CD4-positive, alpha-beta T cell (primary cell): ENCODE results near the gene CEP112. TPM values are rescaled to one million over a fixed set of nuclear protein-coding genes. Genes with fewer than 3 reads are reported as not detected.
A peak's percentile ranks its signal among the peaks of the same experiment; 100 is the strongest.

Experiments used
- ATAC-seq: fragments of 200-7000 bp; cut with Tn5 transposase; one replicate; pipeline ENCODE4 v1.10.0; 2022; ENCODE audit warnings: mild to moderate bottlenecking; ENCODE audit not compliant: poor library complexity
- CTCF ChIA-PET: fragments of 350-600 bp; sonication (Branson Sonifier 250); formaldehyde crosslinking; loops from one replicate; lab custom pipeline; 2021; ENCODE audit warnings: antibody characterized with exemption, inconsistent platforms; lab: Charles Lee
- POLR2A ChIA-PET: fragments of 350-600 bp; sonication (Branson Sonifier 250); formaldehyde crosslinking; loops from one replicate; lab custom pipeline; 2021; ENCODE audit warnings: antibody characterized with exemption, inconsistent platforms; lab: Charles Lee
- DNase-seq, 14 experiments: peaks; one replicate each; pipeline ENCODE4 v3.0.0-alpha.2; 2013 to 2020; ENCODE audit warnings: mixed read lengths in 2 of 14
- H3K27ac ChIP-seq, 2 donors: one replicate each; pipeline versions ENCODE4 v1.5.1 to v1.7.0; 2013; ENCODE audit warnings: low read length in 2 of 2, low read depth in 1 of 2, mild to moderate bottlenecking in 1 of 2
- H3K27me3 ChIP-seq, 2 experiments: 1 replicate in 1 of 2; 2 replicates in 1 of 2; pipeline versions ENCODE4 v1.6.1 to v1.7.0; 2013; ENCODE audit warnings: low read length in 2 of 2, control low read depth in 1 of 2, mild to moderate bottlenecking in 1 of 2, moderate library complexity in 1 of 2; ENCODE audit not compliant: insufficient read depth in 2 of 2, control insufficient read depth in 1 of 2
- H3K36me3 ChIP-seq: one replicate; pipeline ENCODE4 v1.6.1; 2013; ENCODE audit warnings: low read length, control low read depth; ENCODE audit not compliant: insufficient read depth
- H3K4me1 ChIP-seq: one replicate; pipeline ENCODE4 v1.6.1; 2013; ENCODE audit warnings: low read length, control low read depth; ENCODE audit not compliant: insufficient read depth
- H3K4me3 ChIP-seq: one replicate; pipeline ENCODE4 v1.5.1; 2013; ENCODE audit warnings: mild to moderate bottlenecking, low read length, moderate library complexity
- H3K9me3 ChIP-seq, 2 experiments: 1 replicate in 1 of 2; 2 replicates in 1 of 2; pipeline versions ENCODE4 v1.6.1 to v1.7.0; 2013; ENCODE audit warnings: low read length in 2 of 2, mild to moderate bottlenecking in 2 of 2, control low read depth in 1 of 2, moderate library complexity in 1 of 2; ENCODE audit not compliant: control insufficient read depth in 1 of 2, insufficient read depth in 1 of 2
- H3K27ac Mint-ChIP-seq: one replicate; pipeline ENCODE4 v1.8.0; 2020; ENCODE audit warnings: mixed read lengths
- H3K27me3 Mint-ChIP-seq: one replicate; pipeline ENCODE4 v1.8.0; 2021; ENCODE audit warnings: mixed read lengths
- H3K36me3 Mint-ChIP-seq: one replicate; pipeline ENCODE4 v1.8.0; 2021; ENCODE audit warnings: low read depth, mixed read lengths
- H3K4me1 Mint-ChIP-seq: one replicate; pipeline ENCODE4 v1.8.0; 2021; ENCODE audit warnings: low read depth, mixed read lengths
- H3K4me3 Mint-ChIP-seq: one replicate; pipeline ENCODE4 v1.8.0; 2020; ENCODE audit warnings: mild to moderate bottlenecking, mixed read lengths
- H3K9me3 Mint-ChIP-seq: one replicate; pipeline ENCODE4 v1.8.0; 2020; ENCODE audit warnings: mixed read lengths
- CTCF ChIP-seq: fragments of 200-600 bp; IDR thresholded peaks from one replicate; pipeline ENCODE4 v1.8.0; 2022; ENCODE audit warnings: antibody characterized with exemption, mild to moderate bottlenecking
- intact Hi-C, 2 experiments: fragments of 100-400 bp; cut with DNase I in 1 of 2; cut with micrococcal nuclease in 1 of 2; formaldehyde crosslinking; loops; one replicate each; pipeline versions ENCODE4 v1.15.1 to v1.9.0; 2023 to 2025; cut with DNase I, micrococcal nuclease
- total RNA-seq, 174 experiments: library from RNA in 2 of 174; stranded (reverse) in 2 of 174; gene quantifications; one replicate each; pipeline ENCODE4 v1.2.3 and lab custom pipeline; 2021 to 2026

The CEP112 gene
- total RNA-seq, 2 experiments from 2014 or later = 1.6 to 2.2 TPM

GRCh38 chr17:65678546-65678945 is 513.4 kb downstream of the CEP112 start:
- DNase-seq = no peak
- Mint-ChIP-seq H3K9me3 (no peaks in the 10 kb centered on the region), H3K27ac (no peak overlapping the region), H3K4me3 (no peak overlapping the region), H3K36me3 (no peaks in the 10 kb centered on the region), H3K4me1 (peaks cover 12% of the 10 kb centered on the region), H3K27me3 (no peaks in the 10 kb centered on the region)
- H3K4me3 ChIP-seq = no peak overlapping the region
- H3K36me3 ChIP-seq = no peaks in the 10 kb centered on the region
- no peak for TF ChIP-seq CTCF
- intact Hi-C loops = no loop called here
- ChIA-PET CTCF (interaction anchor here (0.6 kb wide), 1 partner anchor 445 kb away, joined by 3 read pairs; no protein-coding TSS in a partner anchor), POLR2A (no interaction called here)
- no peaks in the 10 kb centered on the region for H3K9me3 ChIP-seq
- peaks cover 4% of the 10 kb centered on the region for H3K4me1 ChIP-seq
- ATAC-seq = no peak
- no peaks in the 10 kb centered on the region for H3K27me3 ChIP-seq
- H3K27ac ChIP-seq = no peak overlapping the region

DNA sequence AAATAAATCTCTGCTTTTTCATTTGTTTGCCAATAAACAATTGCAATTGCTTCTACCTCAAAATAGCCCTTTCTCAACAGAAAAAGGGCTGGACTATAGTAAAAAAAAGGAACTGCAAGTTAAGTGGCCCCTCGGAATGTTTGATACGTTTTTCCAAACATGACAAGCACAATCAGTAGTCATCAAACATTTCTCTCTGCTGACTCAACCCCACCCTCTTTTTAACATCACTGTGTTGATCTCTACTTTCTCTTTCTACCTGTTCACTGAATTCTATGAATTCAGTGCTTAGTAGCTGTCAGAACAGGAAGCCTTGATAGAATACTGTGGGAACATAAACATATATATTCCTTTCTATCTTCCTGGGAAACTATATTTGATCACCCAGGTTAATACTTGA is 514.0 kb downstream of the CEP112 start:
- Histone ChIP-seq H3K4me3 (no peak overlapping the region), H3K27me3 (no peaks in the 10 kb centered on the region), H3K36me3 (no peaks in the 10 kb centered on the region), H3K4me1 (peaks cover 4% of the 10 kb centered on the region), H3K9me3 (no peaks in the 10 kb centered on the region), H3K27ac (no peak overlapping the region)
- peak in 1 of 14 experiments; percentile 1 for DNase-seq
- Mint-ChIP-seq H3K9me3 (no peaks in the 10 kb centered on the region), H3K27me3 (no peaks in the 10 kb centered on the region), H3K36me3 (no peaks in the 10 kb centered on the region), H3K4me3 (no peak overlapping the region), H3K27ac (no peak overlapping the region), H3K4me1 (peaks cover 12% of the 10 kb centered on the region)
- ChIA-PET POLR2A (no interaction called here), CTCF (no interaction called here)
- ATAC-seq = no peak
- intact Hi-C loops = no loop called here
- TF ChIP-seq CTCF = no peak

- no peak overlapping the region for H3K4me3 ChIP-seq
- ChIA-PET POLR2A (no interaction called here), CTCF (no interaction called here)
- Mint-ChIP-seq H3K36me3 (no peaks in the 10 kb centered on the region), H3K4me3 (no peak overlapping the region), H3K4me1 (peaks cover 12% of the 10 kb centered on the region), H3K9me3 (no peaks in the 10 kb centered on the region), H3K27ac (no peak overlapping the region), H3K27me3 (no peaks in the 10 kb centered on the region)
- TF ChIP-seq CTCF = no peak
- intact Hi-C loops = no loop called here
- no peak for ATAC-seq
- no peaks in the 10 kb centered on the region for H3K9me3 ChIP-seq
- peaks cover 4% of the 10 kb centered on the region for H3K4me1 ChIP-seq
- no peaks in the 10 kb centered on the region for H3K27me3 ChIP-seq
- no peak for DNase-seq
- H3K36me3 ChIP-seq = no peaks in the 10 kb centered on the region
- H3K27ac ChIP-seq = no peak overlapping the region
Observed at GRCh38 chr17:65674246-65675045, 517.5 kb downstream of the CEP112 start.
